OCI-LY1 (cell line): ENCODE measurements around the gene RNF38.

Source experiments
- H2AFZ ChIP-seq: fragments of 200-600 bp; sonication (generic), shearing (Covaris generic); 2 replicates; pipeline ENCODE4 v1.6.0; 2014; ENCODE audit warnings: antibody characterized with exemption, mild to moderate bottlenecking, low read length
- H3F3A ChIP-seq: fragments of 200-600 bp; sonication (generic), shearing (Covaris generic); 2 replicates; pipeline ENCODE4 v1.6.0; 2014; ENCODE audit warnings: mild to moderate bottlenecking, antibody characterized with exemption, low read length, moderate library complexity; ENCODE audit not compliant: insufficient read depth
- H3K27ac ChIP-seq: fragments of 200-600 bp; sonication (generic); 2 replicates; pipeline ENCODE4 v1.5.1; 2014; ENCODE audit warnings: low read length, mixed run types, mild to moderate bottlenecking, low read depth; ENCODE audit not compliant: poor library complexity, severe bottlenecking
- H3K27me3 ChIP-seq: fragments of 200-600 bp; sonication (generic); 2 replicates; pipeline ENCODE4 v1.6.0; 2014; ENCODE audit warnings: antibody characterized with exemption, mild to moderate bottlenecking, low read length, moderate library complexity; ENCODE audit not compliant: insufficient read depth
- H3K36me3 ChIP-seq: fragments of 200-600 bp; sonication (generic); 2 replicates; pipeline ENCODE4 v1.6.1; 2014; ENCODE audit warnings: mild to moderate bottlenecking, antibody characterized with exemption, low read length, moderate library complexity, mixed read lengths; ENCODE audit not compliant: insufficient read depth
- H3K4me1 ChIP-seq: fragments of 200-600 bp; sonication (generic); 2 replicates; pipeline ENCODE4 v1.5.1; 2014; ENCODE audit warnings: mild to moderate bottlenecking, low read length, moderate library complexity; ENCODE audit not compliant: insufficient read depth, severe bottlenecking
- H3K4me2 ChIP-seq: fragments of 200-600 bp; sonication (generic), shearing (Covaris generic); 2 replicates; pipeline ENCODE4 v1.6.1; 2014; ENCODE audit warnings: low read length
- H3K4me3 ChIP-seq: fragments of 200-600 bp; sonication (generic); 2 replicates; pipeline ENCODE4 v1.5.1; 2014; ENCODE audit warnings: low read length, low read depth, mild to moderate bottlenecking, mixed read lengths; ENCODE audit not compliant: poor library complexity, severe bottlenecking
- H3K79me2 ChIP-seq: fragments of 200-600 bp; shearing (Covaris generic); 2 replicates; pipeline ENCODE4 v1.6.1; 2016; ENCODE audit warnings: mixed run types, low read length, mixed read lengths; ENCODE audit not compliant: insufficient read depth
- H3K9ac ChIP-seq: fragments of 200-600 bp; sonication (generic), shearing (Covaris generic); 2 replicates; pipeline ENCODE4 v1.6.1; 2014; ENCODE audit warnings: mild to moderate bottlenecking, low read length, mixed read lengths
- H3K9me2 ChIP-seq: fragments of 200-600 bp; sonication (generic), shearing (Covaris generic); 2 replicates; pipeline ENCODE4 v1.6.1; 2014; ENCODE audit warnings: low read depth, mild to moderate bottlenecking, low read length, mixed read lengths
- H3K9me3 ChIP-seq: fragments of 200-600 bp; shearing (Covaris generic); 2 replicates; pipeline ENCODE4 v1.6.1; 2014; ENCODE audit warnings: low read length, mixed read lengths
- H4K20me1 ChIP-seq: fragments of 200-600 bp; sonication (generic), shearing (Covaris generic); 2 replicates; pipeline ENCODE4 v1.6.0; 2016; ENCODE audit warnings: mild to moderate bottlenecking, low read length; ENCODE audit not compliant: insufficient read depth
- EZH2 ChIP-seq: fragments of 200-600 bp; sonication (generic), shearing (Covaris generic); IDR thresholded peaks from 2 replicates; pipeline ENCODE4 v1.8.0; 2017; ENCODE audit warnings: borderline replicate concordance, mixed run types, mild to moderate bottlenecking, antibody characterized with exemption, low read length, moderate library complexity, mixed read lengths
- TF ChIP-seq, protein P1 (sequence below): fragments of 200-600 bp; sonication (generic), shearing (Covaris generic); IDR thresholded peaks from 2 replicates; pipeline ENCODE4 v1.5.1; 2017; ENCODE audit warnings: mild to moderate bottlenecking, antibody characterized with exemption, low read length, moderate library complexity, mixed read lengths

RNF38 gene

DNA sequence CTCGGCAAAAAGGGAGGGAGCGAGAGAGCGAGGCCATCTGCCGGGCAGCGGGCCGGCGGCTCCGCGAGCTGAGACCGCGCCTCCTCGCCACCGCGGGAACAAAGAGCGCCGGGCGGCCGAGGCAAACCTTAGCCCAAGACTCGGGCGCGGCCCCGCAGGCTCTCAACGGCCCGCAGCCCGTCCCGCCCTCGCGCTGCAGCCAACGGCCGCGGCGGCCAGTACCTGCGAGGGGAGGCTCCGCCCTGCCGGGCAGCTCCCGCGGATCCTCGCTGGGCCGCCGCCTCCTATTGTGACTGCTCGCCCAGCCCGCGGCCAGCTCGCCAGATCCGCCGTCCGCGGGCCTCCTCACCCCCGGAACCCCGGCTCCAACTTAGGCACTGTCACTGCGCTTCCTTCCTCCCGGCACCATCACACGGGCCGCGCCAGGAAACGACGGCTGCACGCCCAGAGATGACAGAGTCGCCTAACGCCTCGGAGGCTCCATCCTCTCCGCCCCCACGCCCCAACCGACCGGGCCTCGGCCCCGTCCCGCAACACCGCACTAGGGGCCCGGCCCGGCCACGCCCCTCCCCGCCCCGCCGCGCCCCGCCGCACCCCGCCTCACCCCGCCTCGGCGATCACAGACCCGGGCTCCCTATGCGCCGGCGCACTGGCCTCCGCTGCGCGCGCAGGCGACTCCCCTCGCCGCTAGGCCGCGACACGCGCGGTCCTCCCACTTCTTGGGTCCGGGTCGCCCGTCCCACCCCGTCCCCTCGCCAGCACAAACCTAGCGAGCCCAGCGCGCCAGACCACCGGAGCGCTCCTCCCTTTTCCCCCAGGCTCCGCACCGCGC lies 479 bp upstream of the RNF38 start:
- Histone ChIP-seq H2AFZ (no peak overlapping the region), H3F3A (no peaks in the 10 kb centered on the region)

DNA sequence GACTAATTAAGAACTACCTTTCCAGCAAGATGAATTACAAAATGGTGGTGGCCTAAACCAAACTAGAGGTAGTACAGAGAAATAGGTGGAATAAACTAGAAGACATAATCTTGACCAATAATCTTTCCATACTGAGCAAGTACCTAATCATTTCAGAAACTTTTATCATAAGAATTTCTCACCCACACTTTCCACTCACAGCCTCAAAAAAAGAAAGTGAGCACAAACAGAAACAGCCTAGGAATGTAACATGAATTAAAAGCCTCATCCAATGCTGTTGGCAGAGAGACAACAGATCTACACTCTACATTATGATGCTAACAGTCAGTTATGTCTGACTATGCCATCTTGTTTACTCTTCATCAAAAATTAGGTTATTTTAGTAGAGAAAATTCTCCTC lies 1.3 kb downstream of the RNF38 start:
- peak overlapping the region; percentile 45 for H3K4me3 ChIP-seq
- TF ChIP-seq, protein P1, sequence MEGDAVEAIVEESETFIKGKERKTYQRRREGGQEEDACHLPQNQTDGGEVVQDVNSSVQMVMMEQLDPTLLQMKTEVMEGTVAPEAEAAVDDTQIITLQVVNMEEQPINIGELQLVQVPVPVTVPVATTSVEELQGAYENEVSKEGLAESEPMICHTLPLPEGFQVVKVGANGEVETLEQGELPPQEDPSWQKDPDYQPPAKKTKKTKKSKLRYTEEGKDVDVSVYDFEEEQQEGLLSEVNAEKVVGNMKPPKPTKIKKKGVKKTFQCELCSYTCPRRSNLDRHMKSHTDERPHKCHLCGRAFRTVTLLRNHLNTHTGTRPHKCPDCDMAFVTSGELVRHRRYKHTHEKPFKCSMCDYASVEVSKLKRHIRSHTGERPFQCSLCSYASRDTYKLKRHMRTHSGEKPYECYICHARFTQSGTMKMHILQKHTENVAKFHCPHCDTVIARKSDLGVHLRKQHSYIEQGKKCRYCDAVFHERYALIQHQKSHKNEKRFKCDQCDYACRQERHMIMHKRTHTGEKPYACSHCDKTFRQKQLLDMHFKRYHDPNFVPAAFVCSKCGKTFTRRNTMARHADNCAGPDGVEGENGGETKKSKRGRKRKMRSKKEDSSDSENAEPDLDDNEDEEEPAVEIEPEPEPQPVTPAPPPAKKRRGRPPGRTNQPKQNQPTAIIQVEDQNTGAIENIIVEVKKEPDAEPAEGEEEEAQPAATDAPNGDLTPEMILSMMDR, result no peak
- TF ChIP-seq EZH2, result no peak
- H3K4me1 ChIP-seq, result peaks cover 20% of the 10 kb centered on the region

More for the DNA sequence above, 479 bp upstream of the RNF38 start:
- peak overlapping the region; percentile 79 for H3K27ac ChIP-seq
- no peak for TF ChIP-seq EZH2
- TF ChIP-seq, protein P1, result no peak; the same call in 1 of the 2 replicates
- H3K4me1 ChIP-seq, result peaks cover 20% of the 10 kb centered on the region
- peaks cover 3% of the 10 kb centered on the region; the same call in 1 of the 2 replicates for H3K9me3 ChIP-seq
- H3K9ac ChIP-seq, result peak overlapping the region; percentile 95
- H3K36me3 ChIP-seq, result peaks cover 19% of the 10 kb centered on the region
- H3K4me3 ChIP-seq, result peak overlapping the region; percentile 98
- peaks cover 43% of the 10 kb centered on the region for H3K79me2 ChIP-seq
- peak overlapping the region; percentile 89 for H3K4me2 ChIP-seq
- H3K27me3 ChIP-seq, result no peaks in the 10 kb centered on the region
- H3K9me2 ChIP-seq, result no peaks in the 10 kb centered on the region
- no peaks in the 10 kb centered on the region for H4K20me1 ChIP-seq

DNA sequence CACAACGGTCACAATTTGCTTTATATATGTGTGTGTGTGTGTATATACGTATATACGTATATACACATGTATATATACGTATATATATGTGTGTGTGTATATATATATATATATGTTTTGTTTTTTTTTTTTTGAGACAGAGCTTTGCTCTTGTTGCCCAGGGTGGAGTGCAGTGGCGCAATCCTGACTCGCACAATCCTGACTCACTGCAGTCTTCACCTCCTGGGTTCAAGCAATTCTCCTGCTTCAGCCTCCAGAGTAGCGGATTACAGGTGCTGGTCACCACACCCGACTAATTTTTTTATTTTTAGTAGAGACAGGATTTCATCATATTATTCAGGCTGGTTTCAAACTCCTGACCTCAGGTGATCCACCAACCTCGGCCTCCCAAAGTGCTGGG lies 3.1 kb downstream of the RNF38 start:
- Histone ChIP-seq H3K4me2 (no peak overlapping the region), H3K27ac (no peak overlapping the region), H3K4me3 (no peak overlapping the region), H3K27me3 (no peaks in the 10 kb centered on the region), H3K4me1 (peaks cover 20% of the 10 kb centered on the region), H3K9me3 (peaks cover 3% of the 10 kb centered on the region; the same call in 1 of the 2 replicates), H4K20me1 (no peaks in the 10 kb centered on the region), H3K9ac (no peak overlapping the region), H3K79me2 (peaks cover 76% of the 10 kb centered on the region), H2AFZ (no peak overlapping the region), H3F3A (no peaks in the 10 kb centered on the region), H3K36me3 (peaks cover 28% of the 10 kb centered on the region), H3K9me2 (no peaks in the 10 kb centered on the region)
- TF ChIP-seq EZH2, result no peak
- TF ChIP-seq, protein P1, result no peak

More for the DNA sequence above, 1.3 kb downstream of the RNF38 start:
- H4K20me1 ChIP-seq, result no peaks in the 10 kb centered on the region
- H3K9me2 ChIP-seq, result no peaks in the 10 kb centered on the region
- H3K27ac ChIP-seq, result no peak overlapping the region
- 0 out of 2 replicates have a peak overlapping the region, but pooled peaks have one; percentile 29 for H3K9ac ChIP-seq
- H3K9me3 ChIP-seq, result peaks cover 3% of the 10 kb centered on the region; the same call in 1 of the 2 replicates
- peaks cover 59% of the 10 kb centered on the region for H3K79me2 ChIP-seq
- peak overlapping the region; percentile 58 for H3K4me2 ChIP-seq
- no peaks in the 10 kb centered on the region for H3F3A ChIP-seq
- no peak overlapping the region for H2AFZ ChIP-seq
- H3K27me3 ChIP-seq, result no peaks in the 10 kb centered on the region
- peaks cover 20% of the 10 kb centered on the region for H3K36me3 ChIP-seq
